Type B pancreatic cell (in vitro differentiated cells): ENCODE measurements around the gene OR14I1. TPM values are rescaled to one million over a fixed set of nuclear protein-coding genes. Genes with fewer than 3 reads are reported as not detected.

Source experiments
- DNase-seq: peaks from one replicate; pipeline ENCODE4 v3.0.0; 2021; ENCODE audit warnings: mixed read lengths; ENCODE audit not compliant: unreplicated experiment; ENCODE audit errors: extremely low spot score
- H3K27ac Mint-ChIP-seq: 2 replicates; pipeline ENCODE4 v1.8.0; 2021; ENCODE audit warnings: mild to moderate bottlenecking, mixed read lengths
- H3K27me3 Mint-ChIP-seq: 2 replicates; pipeline ENCODE4 v1.8.0; 2021; ENCODE audit warnings: mixed read lengths
- H3K36me3 Mint-ChIP-seq: 2 replicates; pipeline ENCODE4 v1.8.0; 2021; ENCODE audit warnings: mixed read lengths
- H3K4me1 Mint-ChIP-seq: one replicate; pipeline ENCODE4 v1.8.0; 2021; ENCODE audit warnings: mixed read lengths; ENCODE audit not compliant: unreplicated experiment
- H3K4me3 Mint-ChIP-seq: 2 replicates; pipeline ENCODE4 v1.8.0; 2021; ENCODE audit warnings: mild to moderate bottlenecking, mixed read lengths
- H3K9me3 Mint-ChIP-seq: 2 replicates; pipeline ENCODE4 v1.8.0; 2021; ENCODE audit warnings: mixed read lengths
- CTCF ChIP-seq: fragments of 200-600 bp; sonication (generic); conservative IDR thresholded peaks from 2 replicates; pipeline ENCODE4 v1.5.0; 2021; ENCODE audit warnings: antibody characterized with exemption, mild to moderate bottlenecking
- total RNA-seq: library from RNA; stranded (reverse); gene quantifications from 2 replicates; pipeline ENCODE4 v1.2.1, GENCODE V29; 2021; ENCODE audit warnings: low replicate concordance

Gene OR14I1
- total RNA-seq, 1 donor from 2014 or later = not detected

GRCh38 chr1:248739572-248740205, 37.1 kb upstream of the OR14I1 start:
- no peak for TF ChIP-seq CTCF
- no peak for DNase-seq
- peaks cover 11% of the 10 kb centered on the region for H3K9me3 Mint-ChIP-seq
- no peak overlapping the region for H3K4me3 Mint-ChIP-seq
- no peaks in the 10 kb centered on the region for H3K4me1 Mint-ChIP-seq
- H3K36me3 Mint-ChIP-seq = no peaks in the 10 kb centered on the region
- H3K27me3 Mint-ChIP-seq = no peaks in the 10 kb centered on the region
- H3K27ac Mint-ChIP-seq = no peak overlapping the region

DNA sequence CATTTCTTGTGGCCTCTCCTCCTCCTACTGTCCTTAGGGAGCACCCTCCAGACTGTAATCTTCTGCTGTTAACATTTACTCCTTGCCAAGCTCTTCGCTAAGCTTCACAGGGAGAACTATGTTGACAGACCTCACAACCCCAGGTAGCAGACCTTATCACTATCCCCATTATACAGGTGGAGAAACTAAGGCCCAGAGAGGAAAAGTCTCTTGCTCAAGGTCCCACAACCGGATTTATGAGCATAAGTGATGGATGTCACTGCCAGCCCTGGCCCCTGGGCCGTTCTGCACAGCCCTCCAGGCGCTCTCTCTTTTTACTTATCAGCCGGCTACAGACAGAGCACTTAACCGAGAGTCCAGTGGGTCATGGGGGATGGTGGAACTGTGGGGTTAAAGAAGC, 34.9 kb upstream of the OR14I1 start:
- no peak for TF ChIP-seq CTCF
- Mint-ChIP-seq H3K27me3 (no peaks in the 10 kb centered on the region), H3K9me3 (peaks cover 11% of the 10 kb centered on the region), H3K36me3 (no peaks in the 10 kb centered on the region), H3K27ac (no peak overlapping the region), H3K4me1 (no peaks in the 10 kb centered on the region), H3K4me3 (no peak overlapping the region)
- DNase-seq = no peak

DNA sequence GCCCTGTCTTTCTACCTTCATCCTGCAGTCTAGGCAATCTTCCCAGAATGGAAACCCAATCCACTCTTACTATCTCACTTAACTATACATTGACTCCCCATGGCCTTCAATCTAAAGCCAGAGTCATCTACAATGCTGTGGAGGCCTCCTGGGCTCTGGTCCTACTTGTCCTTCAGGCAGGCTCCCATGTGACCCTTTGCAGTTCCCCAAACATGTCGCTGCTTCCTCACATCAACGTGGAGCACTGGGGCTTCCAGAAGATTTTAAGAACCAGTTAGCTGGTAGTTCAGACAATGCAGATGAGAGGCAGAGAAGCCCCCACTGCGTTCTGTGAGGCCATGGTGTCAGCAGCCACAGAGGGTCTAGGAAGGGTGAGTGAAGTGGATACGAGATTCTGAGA, 34.4 kb upstream of the OR14I1 start:
- Mint-ChIP-seq H3K9me3 (peaks cover 11% of the 10 kb centered on the region), H3K4me3 (no peak overlapping the region), H3K27me3 (no peaks in the 10 kb centered on the region), H3K36me3 (no peaks in the 10 kb centered on the region), H3K4me1 (no peaks in the 10 kb centered on the region), H3K27ac (no peak overlapping the region)
- no peak for DNase-seq
- TF ChIP-seq CTCF = no peak

- Mint-ChIP-seq H3K4me3 (no peak overlapping the region), H3K9me3 (peaks cover 11% of the 10 kb centered on the region), H3K27me3 (no peaks in the 10 kb centered on the region)
These were observed 31.0 kb upstream of the OR14I1 start for GRCh38 chr1:248733566-248733965.

DNA sequence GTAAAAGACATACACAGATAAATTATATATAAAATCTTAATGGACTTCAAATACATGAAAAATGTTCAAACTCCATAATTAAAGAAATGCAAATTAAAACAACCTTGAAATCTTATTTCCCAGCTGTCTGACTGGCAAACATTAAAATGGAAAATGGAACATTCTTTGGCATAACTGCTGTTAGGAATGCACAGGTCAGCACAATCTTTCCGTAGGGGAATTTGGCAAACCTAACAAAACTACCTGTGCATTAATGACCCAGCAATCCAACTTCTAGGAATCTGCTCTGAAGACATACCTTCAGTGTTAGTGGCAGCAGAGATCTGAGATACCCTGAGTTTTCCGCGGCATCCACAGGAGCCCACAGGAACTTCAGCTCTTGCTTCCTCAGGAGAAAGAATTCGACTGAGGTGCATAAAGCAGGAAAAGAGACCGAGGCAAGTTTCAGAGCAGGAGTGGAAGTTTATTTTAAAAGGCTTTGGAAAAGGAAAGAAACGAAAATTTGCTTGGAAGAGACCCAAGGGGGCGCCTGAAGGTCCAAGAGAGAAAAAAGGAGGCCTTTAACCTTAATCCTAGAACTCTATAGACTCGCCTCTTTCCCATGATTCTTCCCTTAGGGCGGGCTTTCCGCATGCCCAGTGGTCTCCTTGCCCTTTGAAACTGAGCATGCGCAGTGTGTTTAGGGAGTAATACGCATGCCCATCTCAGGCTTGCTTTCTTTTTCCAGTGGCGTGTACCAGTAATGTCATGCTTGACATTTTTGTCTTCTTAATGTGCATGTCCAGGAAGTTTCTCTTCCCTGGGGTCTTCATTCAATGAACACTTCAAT, 28.2 kb upstream of the OR14I1 start:
- Mint-ChIP-seq H3K27me3 (no peaks in the 10 kb centered on the region), H3K4me3 (no peak overlapping the region), H3K9me3 (no peaks in the 10 kb centered on the region), H3K27ac (no peak overlapping the region), H3K36me3 (no peaks in the 10 kb centered on the region), H3K4me1 (no peaks in the 10 kb centered on the region)
- no peak for DNase-seq
- no peak for TF ChIP-seq CTCF

More at GRCh38 chr1:248733566-248733965, 31.0 kb upstream of the OR14I1 start:
- H3K36me3 Mint-ChIP-seq = no peaks in the 10 kb centered on the region
- DNase-seq = no peak
- H3K4me1 Mint-ChIP-seq = no peaks in the 10 kb centered on the region
- H3K27ac Mint-ChIP-seq = no peak overlapping the region
- no peak for TF ChIP-seq CTCF
